Activated T-cell treated with anti-CD3 and anti-CD28 coated beads, Interleukin-2, amount 50 U/mL, for 72 hours (primary cell): ENCODE measurements around the gene C20orf173. TPM values are rescaled to one million over a fixed set of nuclear protein-coding genes. Genes with fewer than 3 reads are reported as not detected.
"Not testable (repeated sequence)": the region's sequence is repeated elsewhere in the genome, so short reads cannot be mapped to it uniquely, and the experiment has no call there.

ENCODE experiments used
- ATAC-seq, 2 donors: fragments of 150-1000 bp; cut with Tn5 transposase; replicated peaks in 1 of 2; 2 replicates each; pipeline ENCODE4 v1.10.0; 2021; ENCODE audit warnings: moderate library complexity in 2 of 2, mild to moderate bottlenecking in 1 of 2
- DNase-seq, 2 donors: peaks; one replicate each; pipeline ENCODE4 v3.0.0; 2021 to 2022; ENCODE audit warnings: mixed read lengths in 1 of 2
- H3K27ac Mint-ChIP-seq: one replicate; pipeline ENCODE4 v1.8.0; 2022; ENCODE audit warnings: mild to moderate bottlenecking, moderate library complexity, mixed read lengths
- H3K27me3 Mint-ChIP-seq: one replicate; pipeline ENCODE4 v1.8.0; 2022; ENCODE audit warnings: low read depth, mixed read lengths
- H3K36me3 Mint-ChIP-seq, 2 donors: one replicate each; pipeline ENCODE4 v1.8.0; 2022; ENCODE audit warnings: mixed read lengths in 2 of 2, mild to moderate bottlenecking in 1 of 2; ENCODE audit not compliant: insufficient read depth in 2 of 2
- H3K4me1 Mint-ChIP-seq: one replicate; pipeline ENCODE4 v1.8.0; 2022; ENCODE audit warnings: low read depth, mixed read lengths
- H3K4me3 Mint-ChIP-seq, 2 donors: one replicate each; pipeline ENCODE4 v1.8.0; 2022; ENCODE audit warnings: mild to moderate bottlenecking in 2 of 2, mixed read lengths in 2 of 2, moderate library complexity in 2 of 2
- H3K9me3 Mint-ChIP-seq, 2 donors: one replicate each; pipeline ENCODE4 v1.8.0; 2022; ENCODE audit warnings: mixed read lengths in 2 of 2
- total RNA-seq, 2 donors: library from RNA; stranded (reverse); gene quantifications; one replicate each; pipeline ENCODE4 v1.2.3, GENCODE V29; 2022

Gene C20orf173
- total RNA-seq, 2 donors from 2014 or later, result not detected

- H3K36me3 Mint-ChIP-seq, result peaks cover 0 to 2% of the 10 kb centered on the region in 2 donors
- no peaks in the 10 kb centered on the region for H3K9me3 Mint-ChIP-seq
- DNase-seq (no peak), ATAC-seq (no peak)
- H3K27me3 Mint-ChIP-seq, result no peaks in the 10 kb centered on the region
- no peak overlapping the region for H3K27ac Mint-ChIP-seq
- no peak overlapping the region for H3K4me3 Mint-ChIP-seq
- H3K4me1 Mint-ChIP-seq, result no peaks in the 10 kb centered on the region
Measured at GRCh38 chr20:35560105-35560511, 30.7 kb upstream of the C20orf173 start.

- H3K9me3 Mint-ChIP-seq, result no peaks in the 10 kb centered on the region
- ATAC-seq (no peak), DNase-seq (no peak)
- no peak overlapping the region for H3K27ac Mint-ChIP-seq
- no peaks in the 10 kb centered on the region for H3K27me3 Mint-ChIP-seq
- H3K4me3 Mint-ChIP-seq, result no peak overlapping the region
- H3K36me3 Mint-ChIP-seq, result peaks cover 0 to 2% of the 10 kb centered on the region in 2 donors
- no peaks in the 10 kb centered on the region for H3K4me1 Mint-ChIP-seq
Measured at GRCh38 chr20:35559042-35559693, 29.7 kb upstream of the C20orf173 start.

- DNase-seq, result no peak
- Mint-ChIP-seq H3K36me3 (peaks cover 0 to 2% of the 10 kb centered on the region in 2 donors), H3K27ac (no peak overlapping the region), H3K4me1 (no peaks in the 10 kb centered on the region), H3K27me3 (no peaks in the 10 kb centered on the region), H3K4me3 (no peak overlapping the region), H3K9me3 (no peaks in the 10 kb centered on the region)
- no peak for ATAC-seq
Measured at GRCh38 chr20:35558451-35558850, 29.0 kb upstream of the C20orf173 start.

- H3K4me3 Mint-ChIP-seq, result no peak overlapping the region
- peaks cover 0 to 2% of the 10 kb centered on the region in 2 donors for H3K36me3 Mint-ChIP-seq
- H3K27ac Mint-ChIP-seq, result no peak overlapping the region
- DNase-seq (no peak), ATAC-seq (no peak)
- no peaks in the 10 kb centered on the region for H3K9me3 Mint-ChIP-seq
- no peaks in the 10 kb centered on the region for H3K27me3 Mint-ChIP-seq
- no peaks in the 10 kb centered on the region for H3K4me1 Mint-ChIP-seq
Measured at GRCh38 chr20:35556871-35557270, 27.4 kb upstream of the C20orf173 start.

- Mint-ChIP-seq H3K4me3 (no peak overlapping the region), H3K36me3 (peaks cover 0 to 2% of the 10 kb centered on the region in 2 donors), H3K27ac (no peak overlapping the region), H3K4me1 (no peaks in the 10 kb centered on the region), H3K27me3 (no peaks in the 10 kb centered on the region), H3K9me3 (no peaks in the 10 kb centered on the region)
- DNase-seq, result no peak
- no peak for ATAC-seq
Measured at GRCh38 chr20:35555951-35556645, 26.6 kb upstream of the C20orf173 start.

GRCh38 chr20:35555461-35555860, 26.0 kb upstream of the C20orf173 start:
- H3K4me3 Mint-ChIP-seq, H3K27ac Mint-ChIP-seq, H3K9me3 Mint-ChIP-seq, H3K27me3 Mint-ChIP-seq, H3K4me1 Mint-ChIP-seq, DNase-seq, ATAC-seq, H3K36me3 Mint-ChIP-seq: not testable (repeated sequence)

- no peak overlapping the region for H3K4me3 Mint-ChIP-seq
- ATAC-seq (no peak), DNase-seq (no peak)
- no peaks in the 10 kb centered on the region for H3K4me1 Mint-ChIP-seq
- no peaks in the 10 kb centered on the region for H3K9me3 Mint-ChIP-seq
- no peaks in the 10 kb centered on the region for H3K27me3 Mint-ChIP-seq
- peaks cover 5 to 6% of the 10 kb centered on the region in 2 donors for H3K36me3 Mint-ChIP-seq
- no peak overlapping the region for H3K27ac Mint-ChIP-seq
Measured at GRCh38 chr20:35552914-35553313, 23.5 kb upstream of the C20orf173 start.

- Mint-ChIP-seq H3K4me1 (no peaks in the 10 kb centered on the region), H3K27me3 (no peaks in the 10 kb centered on the region), H3K27ac (no peak overlapping the region), H3K36me3 (peaks cover 4 to 6% of the 10 kb centered on the region in 2 donors), H3K4me3 (no peak overlapping the region), H3K9me3 (no peaks in the 10 kb centered on the region)
- ATAC-seq (no peak), DNase-seq (no peak)
Measured at GRCh38 chr20:35551503-35551902, 22.1 kb upstream of the C20orf173 start.

- Mint-ChIP-seq H3K27me3 (no peaks in the 10 kb centered on the region), H3K4me3 (no peak overlapping the region), H3K27ac (no peak overlapping the region), H3K36me3 (peaks cover 4 to 6% of the 10 kb centered on the region in 2 donors), H3K4me1 (peaks cover 16% of the 10 kb centered on the region), H3K9me3 (no peaks in the 10 kb centered on the region)
- ATAC-seq (no peak), DNase-seq (no peak)
Measured at GRCh38 chr20:35547329-35547728, 17.9 kb upstream of the C20orf173 start.

GRCh38 chr20:35546127-35546526, 16.7 kb upstream of the C20orf173 start:
- H3K27ac Mint-ChIP-seq, result no peak overlapping the region
- no peak for ATAC-seq
- no peak overlapping the region for H3K4me3 Mint-ChIP-seq

GRCh38 chr20:35544941-35545340, 15.5 kb upstream of the C20orf173 start:
- not testable (repeated sequence) for H3K27me3 Mint-ChIP-seq, H3K36me3 Mint-ChIP-seq, DNase-seq

More at GRCh38 chr20:35546127-35546526, 16.7 kb upstream of the C20orf173 start:
- Mint-ChIP-seq H3K4me1 (peaks cover 28% of the 10 kb centered on the region), H3K36me3 (peaks cover 4 to 6% of the 10 kb centered on the region in 2 donors), H3K27me3 (no peaks in the 10 kb centered on the region), H3K9me3 (no peaks in the 10 kb centered on the region)
- no peak for DNase-seq

GRCh38 chr20:35544436-35544835, 15.0 kb upstream of the C20orf173 start:
- ATAC-seq, result no peak
- Mint-ChIP-seq H3K4me3 (no peak overlapping the region), H3K27me3 (no peaks in the 10 kb centered on the region), H3K4me1 (peaks cover 31% of the 10 kb centered on the region), H3K36me3 (peaks cover 2% of the 10 kb centered on the region in 2 donors), H3K9me3 (no peaks in the 10 kb centered on the region), H3K27ac (no peak overlapping the region)
- DNase-seq, result no peak

More at GRCh38 chr20:35544941-35545340, 15.5 kb upstream of the C20orf173 start:
- peaks cover 31% of the 10 kb centered on the region for H3K4me1 Mint-ChIP-seq
- H3K9me3 Mint-ChIP-seq, H3K27ac Mint-ChIP-seq, ATAC-seq, H3K4me3 Mint-ChIP-seq: not testable (repeated sequence)

GRCh38 chr20:35542990-35543389, 13.5 kb upstream of the C20orf173 start:
- Mint-ChIP-seq H3K27ac (no peak overlapping the region), H3K4me1 (peaks cover 31% of the 10 kb centered on the region), H3K9me3 (no peaks in the 10 kb centered on the region), H3K27me3 (no peaks in the 10 kb centered on the region), H3K4me3 (peak overlapping the region; percentile 90 to 93), H3K36me3 (peaks cover 0 to 2% of the 10 kb centered on the region in 2 donors)
- ATAC-seq, result no peak
- DNase-seq, result no peak
